HG03025 (cell line): Measurements from ENCODE around the gene VMAC.

ENCODE experiments used
- ATAC-seq: cut with Tn5 transposase; IDR thresholded peaks from one replicate; pipeline ENCODE4 v1.9.1; 2021; ENCODE audit warnings: mild to moderate bottlenecking, moderate library complexity; ENCODE audit not compliant: unreplicated experiment, low FRiP score

Gene VMAC

GRCh38 chr19:5949792-5950305 is 45.2 kb downstream of the VMAC start:
- ATAC-seq: no peak

GRCh38 chr19:5950741-5951140 is 46.1 kb downstream of the VMAC start:
- no peak for ATAC-seq

- no peak for ATAC-seq
Measured at GRCh38 chr19:5951338-5951861, 46.7 kb downstream of the VMAC start.

GRCh38 chr19:5952193-5953029 is 47.7 kb downstream of the VMAC start:
- ATAC-seq: no peak

DNA sequence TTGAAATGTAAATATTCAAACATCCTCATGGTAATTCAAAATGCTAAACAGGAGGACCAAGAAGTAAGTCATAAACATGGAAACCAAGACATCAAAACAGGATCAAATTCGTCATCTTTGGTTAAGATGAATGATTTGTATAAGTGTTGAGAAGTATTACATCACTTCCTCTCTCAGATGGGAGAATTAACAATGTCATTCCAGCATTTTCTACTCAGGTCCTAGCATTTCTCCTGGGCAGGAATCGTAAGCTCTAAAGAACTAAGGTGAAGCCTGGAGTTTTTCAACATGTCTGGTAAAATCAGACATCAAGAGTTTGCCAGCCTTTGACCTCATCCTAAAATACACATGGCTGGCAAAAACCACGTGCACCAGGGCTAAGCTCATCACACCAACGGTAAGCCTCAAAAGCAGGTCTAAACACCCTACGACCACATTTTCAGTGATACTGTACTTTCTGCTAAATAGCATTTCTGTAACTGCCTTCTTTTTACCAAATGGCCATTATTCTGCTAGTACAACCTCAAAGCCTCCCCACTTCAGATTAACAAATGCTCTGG is 48.4 kb downstream of the VMAC start:
- no peak for ATAC-seq

DNA sequence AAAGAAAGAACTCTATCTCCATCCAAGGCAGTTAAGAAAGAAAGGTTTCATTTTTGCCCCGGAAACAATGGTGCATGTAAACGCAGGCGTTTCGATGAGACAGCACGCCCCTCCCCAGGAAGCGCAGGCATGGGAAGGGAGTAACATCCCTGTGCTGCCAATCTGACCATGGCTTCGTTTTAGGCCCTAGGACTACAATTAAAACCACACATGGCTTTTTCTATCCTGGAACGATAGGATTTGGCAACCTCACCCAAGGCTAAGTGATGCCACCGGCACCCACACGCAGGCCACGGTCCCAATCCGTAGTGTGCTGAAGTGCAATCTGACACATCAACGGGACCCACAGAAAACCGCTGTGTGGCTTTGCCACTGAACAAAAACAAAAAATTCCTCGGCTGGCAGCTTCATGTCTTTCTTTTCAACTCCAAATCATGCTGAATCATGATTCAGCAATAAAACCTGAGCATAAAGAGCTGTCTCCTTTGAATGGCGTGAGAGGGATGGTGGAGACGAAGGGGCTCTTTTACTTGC is 49.1 kb downstream of the VMAC start:
- no peak for ATAC-seq

DNA sequence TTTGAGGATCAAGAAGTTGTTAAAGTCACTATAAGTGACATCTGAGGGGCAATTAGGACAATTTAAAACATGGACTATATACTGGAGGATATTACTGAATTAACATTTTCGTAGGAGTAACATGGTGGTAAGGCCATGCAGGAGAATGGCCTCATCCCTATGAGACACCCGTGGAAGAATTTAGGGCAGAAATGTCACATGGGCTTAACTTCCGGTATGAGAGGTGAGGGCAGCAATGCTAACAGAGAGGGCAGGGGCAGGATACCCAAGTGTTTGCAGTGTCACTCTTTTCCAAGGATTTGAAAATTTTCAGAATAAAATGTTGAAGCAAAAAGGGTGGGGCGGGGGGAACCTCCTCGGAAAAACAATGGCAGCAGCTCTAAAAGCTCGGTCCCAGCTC is 49.6 kb downstream of the VMAC start:
- ATAC-seq: no peak

DNA sequence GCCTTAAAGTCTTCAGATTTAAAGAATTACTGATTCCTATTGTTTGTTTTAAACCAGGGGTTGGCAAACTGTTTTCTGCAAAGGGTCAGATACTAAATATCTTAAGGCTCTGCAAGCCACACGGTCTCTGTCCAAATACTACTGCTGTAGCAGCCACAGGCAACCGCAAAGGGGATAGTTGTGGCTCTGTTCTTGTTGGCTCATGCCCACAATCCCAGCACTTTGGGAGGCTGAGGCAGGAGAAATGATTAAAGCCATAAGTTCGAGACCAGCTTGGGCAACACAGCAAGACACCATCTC is 50.9 kb downstream of the VMAC start:
- no peak for ATAC-seq

DNA sequence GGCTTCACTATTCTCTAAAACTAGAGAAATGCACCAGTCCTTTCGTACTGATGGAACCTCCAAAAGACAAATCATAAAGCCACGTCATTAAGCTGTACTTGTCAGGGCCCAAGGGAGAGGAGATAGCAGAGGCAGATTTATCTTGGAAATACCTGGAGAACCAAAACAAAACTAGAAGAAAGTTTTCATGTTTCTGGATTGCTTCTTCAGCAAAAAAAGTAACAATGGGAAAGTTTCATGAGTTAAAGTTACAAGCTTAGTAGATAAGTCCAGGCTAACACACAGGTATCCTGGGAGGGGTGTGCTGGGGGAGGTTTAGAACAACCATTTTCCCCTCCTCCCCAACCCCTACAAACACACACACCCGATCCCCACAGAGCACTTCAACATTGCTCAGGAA is 51.7 kb downstream of the VMAC start:
- no peak for ATAC-seq

- ATAC-seq: no peak
Measured at GRCh38 chr19:5956728-5957127, 52.1 kb downstream of the VMAC start.

DNA sequence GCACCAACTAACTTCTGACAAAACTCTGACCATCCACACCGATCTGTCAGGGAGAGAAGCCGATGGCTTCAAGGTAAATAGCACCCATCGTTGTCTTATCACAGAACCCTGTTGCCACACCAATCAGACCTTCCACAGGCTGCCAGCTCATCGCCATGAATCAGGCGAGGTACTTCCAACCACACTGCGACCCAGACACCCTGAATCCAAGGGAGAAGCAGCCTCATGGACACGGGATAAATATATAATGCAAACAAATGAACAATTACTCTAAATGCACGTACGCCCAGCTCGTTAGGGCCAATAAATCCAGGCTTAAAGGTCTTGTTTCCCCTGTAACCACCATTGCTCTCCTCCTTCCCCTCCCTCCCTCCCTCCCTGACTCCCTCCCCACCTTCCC is 52.5 kb downstream of the VMAC start:
- no peak for ATAC-seq

GRCh38 chr19:5958074-5958850 is 53.6 kb downstream of the VMAC start:
- ATAC-seq: no peak

GRCh38 chr19:5958851-5959122 is 54.1 kb downstream of the VMAC start:
- ATAC-seq: no peak

- no peak for ATAC-seq
Measured at GRCh38 chr19:5959260-5960004, 54.8 kb downstream of the VMAC start.
